BLaER1 (cell line): ENCODE results near the gene SENP5.

Experiments
- H3K27ac ChIP-seq: shearing (Covaris generic); formaldehyde crosslinking; 2 replicates; pipeline ENCODE4 v1.8.1; 2022
- H3K27me3 ChIP-seq: shearing (Covaris generic); formaldehyde crosslinking; 2 replicates; pipeline ENCODE4 v1.8.1; 2022
- H3K36me3 ChIP-seq: shearing (Covaris generic); formaldehyde crosslinking; 2 replicates; pipeline ENCODE4 v1.8.1; 2022
- H3K4me1 ChIP-seq: shearing (Covaris generic); formaldehyde crosslinking; 2 replicates; pipeline ENCODE4 v1.8.1; 2022
- H3K4me2 ChIP-seq: shearing (Covaris generic); formaldehyde crosslinking; 2 replicates; pipeline ENCODE4 v1.8.1; 2022
- H3K4me3 ChIP-seq: shearing (Covaris generic); formaldehyde crosslinking; 2 replicates; pipeline ENCODE4 v1.8.1; 2022
- H3K9ac ChIP-seq: shearing (Covaris generic); formaldehyde crosslinking; 2 replicates; pipeline ENCODE4 v1.8.1; 2022
- H3K9me3 ChIP-seq: shearing (Covaris generic); formaldehyde crosslinking; 2 replicates; pipeline ENCODE4 v1.8.1; 2022
- H4K20me1 ChIP-seq: shearing (Covaris generic); formaldehyde crosslinking; 2 replicates; pipeline ENCODE4 v1.8.1; 2022
- Cebpa-rat ChIP-seq: shearing (Covaris generic); IDR thresholded peaks from 2 replicates; pipeline ENCODE4 v1.8.1; 2022

SENP5 gene

GRCh38 chr3:196894557-196895295, 27.0 kb downstream of the SENP5 start:
- no peak overlapping the region for H3K9ac ChIP-seq
- H3K36me3 ChIP-seq: peaks cover 69% of the 10 kb centered on the region
- no peak overlapping the region for H3K4me3 ChIP-seq
- no peaks in the 10 kb centered on the region for H3K27me3 ChIP-seq
- H3K27ac ChIP-seq: no peak overlapping the region
- no peak overlapping the region for H3K4me2 ChIP-seq
- peaks cover 14% of the 10 kb centered on the region; the same call in 1 of the 2 replicates for H3K4me1 ChIP-seq
- no peak for TF ChIP-seq Cebpa-rat
- peaks cover 43% of the 10 kb centered on the region for H4K20me1 ChIP-seq
- H3K9me3 ChIP-seq: no peaks in the 10 kb centered on the region

DNA sequence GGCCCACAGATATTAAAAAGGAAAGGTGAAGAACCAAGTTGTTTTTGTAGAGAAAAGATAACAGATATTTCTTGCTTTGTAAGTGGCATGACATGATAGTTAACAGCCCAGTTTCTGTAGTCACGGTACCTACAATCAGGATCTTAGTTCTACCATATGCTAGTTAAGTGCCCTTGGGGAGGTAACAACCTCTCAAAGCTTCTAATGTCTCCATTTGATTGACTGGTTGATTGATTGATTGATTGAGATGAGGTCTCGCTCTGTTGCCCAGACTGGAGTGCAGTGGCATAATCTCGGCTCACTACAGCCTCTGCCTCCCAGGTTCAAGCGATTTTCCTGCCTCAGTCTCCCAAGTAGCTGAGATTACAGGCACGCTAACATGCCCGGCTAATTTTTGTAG, 28.5 kb downstream of the SENP5 start:
- Histone ChIP-seq H3K4me2 (no peak overlapping the region), H3K27me3 (no peaks in the 10 kb centered on the region), H3K36me3 (peaks cover 79% of the 10 kb centered on the region), H3K9me3 (no peaks in the 10 kb centered on the region), H3K4me1 (peaks cover 10% of the 10 kb centered on the region; the same call in 1 of the 2 replicates), H3K4me3 (no peak overlapping the region), H3K9ac (no peak overlapping the region), H3K27ac (no peak overlapping the region), H4K20me1 (peaks cover 31% of the 10 kb centered on the region; the same call in 1 of the 2 replicates)
- TF ChIP-seq Cebpa-rat: no peak

- no peak for TF ChIP-seq Cebpa-rat
- H3K9ac ChIP-seq: no peak overlapping the region
- peaks cover 24% of the 10 kb centered on the region; the same call in 1 of the 2 replicates for H4K20me1 ChIP-seq
- no peak overlapping the region for H3K27ac ChIP-seq
- H3K9me3 ChIP-seq: no peaks in the 10 kb centered on the region
- H3K36me3 ChIP-seq: peaks cover 88% of the 10 kb centered on the region
- H3K27me3 ChIP-seq: no peaks in the 10 kb centered on the region
- no peaks in the 10 kb centered on the region for H3K4me1 ChIP-seq
- no peak overlapping the region for H3K4me3 ChIP-seq
- H3K4me2 ChIP-seq: no peak overlapping the region
Measured at GRCh38 chr3:196901768-196902167, 34.0 kb downstream of the SENP5 start.

DNA sequence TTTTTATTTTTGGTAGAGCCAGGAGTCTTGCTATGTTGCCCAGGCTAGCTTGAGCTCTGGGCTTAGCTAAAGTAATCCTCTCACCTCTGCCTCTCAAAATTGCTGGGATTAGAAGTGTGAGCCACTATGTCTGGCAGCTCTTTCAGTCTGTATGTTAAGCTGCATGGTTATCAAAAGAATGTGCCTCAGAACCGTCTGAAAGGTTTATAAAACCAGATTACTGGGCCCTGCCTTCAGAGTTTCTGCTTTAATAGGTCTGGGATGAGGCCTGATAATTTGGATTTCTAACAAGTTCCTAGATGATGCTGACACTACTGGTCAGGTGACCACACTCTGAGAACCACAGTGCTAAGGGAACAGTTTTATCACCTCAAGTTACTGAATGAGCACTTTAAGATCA, 34.6 kb downstream of the SENP5 start:
- Histone ChIP-seq H3K9ac (no peak overlapping the region), H3K27me3 (no peaks in the 10 kb centered on the region), H3K27ac (no peak overlapping the region), H3K4me3 (no peak overlapping the region), H3K4me1 (no peaks in the 10 kb centered on the region), H3K4me2 (no peak overlapping the region), H4K20me1 (peaks cover 21% of the 10 kb centered on the region; the same call in 1 of the 2 replicates), H3K9me3 (no peaks in the 10 kb centered on the region), H3K36me3 (peaks cover 88% of the 10 kb centered on the region)
- no peak for TF ChIP-seq Cebpa-rat

- H3K27me3 ChIP-seq: no peaks in the 10 kb centered on the region
- no peaks in the 10 kb centered on the region for H3K4me1 ChIP-seq
- TF ChIP-seq Cebpa-rat: no peak
- H3K9me3 ChIP-seq: no peaks in the 10 kb centered on the region
- H3K9ac ChIP-seq: no peak overlapping the region
- H3K36me3 ChIP-seq: peaks cover 87% of the 10 kb centered on the region
- no peak overlapping the region for H3K4me3 ChIP-seq
- H4K20me1 ChIP-seq: peaks cover 7% of the 10 kb centered on the region; the same call in 1 of the 2 replicates
- no peak overlapping the region for H3K27ac ChIP-seq
- no peak overlapping the region for H3K4me2 ChIP-seq
Measured at GRCh38 chr3:196903740-196904139, 36.0 kb downstream of the SENP5 start.

DNA sequence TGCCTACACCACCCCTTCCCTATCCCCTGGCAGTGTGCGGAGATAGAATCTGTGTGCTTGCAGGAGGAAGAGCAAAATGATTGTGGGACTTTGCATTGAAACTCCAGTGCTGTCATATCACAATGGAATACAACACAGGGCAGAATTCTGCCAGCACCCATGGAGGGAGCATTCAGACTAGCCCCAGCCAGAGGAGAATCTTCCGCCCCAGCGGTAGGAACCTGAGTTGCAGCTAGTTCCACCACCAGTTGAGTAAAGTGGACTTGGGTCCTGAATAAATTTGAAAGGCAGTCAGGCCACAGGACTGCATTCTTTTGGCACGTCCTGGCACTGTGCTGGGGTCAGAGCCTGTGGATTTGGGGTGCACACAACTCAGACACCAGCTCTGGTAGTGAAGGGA, 47.1 kb downstream of the SENP5 start:
- Histone ChIP-seq H3K36me3 (peaks cover 73% of the 10 kb centered on the region), H4K20me1 (no peaks in the 10 kb centered on the region)

DNA sequence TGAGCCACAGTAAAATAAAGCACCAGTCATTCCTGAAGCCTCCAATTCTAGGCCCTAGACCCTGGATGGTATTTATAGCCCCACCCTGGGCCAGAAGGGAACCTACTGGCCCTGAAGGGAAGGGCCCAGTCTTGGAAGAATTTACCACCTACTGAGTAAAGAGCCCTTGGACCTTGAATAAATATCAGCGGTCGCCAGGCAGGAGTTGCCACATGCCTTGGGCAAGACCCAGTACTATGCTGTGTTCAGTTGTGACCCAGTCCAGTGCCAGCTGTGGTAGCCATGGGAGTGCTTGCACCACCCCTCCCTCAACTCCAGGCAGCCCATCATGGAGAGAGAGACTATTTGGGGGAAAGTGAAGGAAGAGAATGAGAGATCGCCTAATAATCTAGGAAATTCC, 47.7 kb downstream of the SENP5 start:
- Histone ChIP-seq H3K27ac (no peak overlapping the region), H3K9ac (no peak overlapping the region), H3K27me3 (no peaks in the 10 kb centered on the region), H4K20me1 (no peaks in the 10 kb centered on the region), H3K36me3 (peaks cover 73% of the 10 kb centered on the region), H3K4me1 (no peaks in the 10 kb centered on the region), H3K4me2 (no peak overlapping the region), H3K9me3 (peaks cover 36% of the 10 kb centered on the region), H3K4me3 (no peak overlapping the region)
- TF ChIP-seq Cebpa-rat: no peak

More for the DNA sequence above, 47.1 kb downstream of the SENP5 start:
- no peak for TF ChIP-seq Cebpa-rat
- H3K9me3 ChIP-seq: peaks cover 36% of the 10 kb centered on the region
- no peak overlapping the region for H3K4me2 ChIP-seq
- no peak overlapping the region for H3K27ac ChIP-seq
- no peaks in the 10 kb centered on the region for H3K4me1 ChIP-seq
- no peak overlapping the region for H3K9ac ChIP-seq
- H3K27me3 ChIP-seq: no peaks in the 10 kb centered on the region
- no peak overlapping the region for H3K4me3 ChIP-seq

GRCh38 chr3:196916221-196916620, 48.5 kb downstream of the SENP5 start:
- no peaks in the 10 kb centered on the region for H3K4me1 ChIP-seq
- no peak overlapping the region for H3K4me2 ChIP-seq
- no peak overlapping the region for H3K27ac ChIP-seq
- H3K9ac ChIP-seq: no peak overlapping the region
- H3K36me3 ChIP-seq: peaks cover 73% of the 10 kb centered on the region
- H4K20me1 ChIP-seq: no peaks in the 10 kb centered on the region
- peaks cover 36% of the 10 kb centered on the region for H3K9me3 ChIP-seq
- H3K4me3 ChIP-seq: no peak overlapping the region
- H3K27me3 ChIP-seq: no peaks in the 10 kb centered on the region
- TF ChIP-seq Cebpa-rat: no peak

DNA sequence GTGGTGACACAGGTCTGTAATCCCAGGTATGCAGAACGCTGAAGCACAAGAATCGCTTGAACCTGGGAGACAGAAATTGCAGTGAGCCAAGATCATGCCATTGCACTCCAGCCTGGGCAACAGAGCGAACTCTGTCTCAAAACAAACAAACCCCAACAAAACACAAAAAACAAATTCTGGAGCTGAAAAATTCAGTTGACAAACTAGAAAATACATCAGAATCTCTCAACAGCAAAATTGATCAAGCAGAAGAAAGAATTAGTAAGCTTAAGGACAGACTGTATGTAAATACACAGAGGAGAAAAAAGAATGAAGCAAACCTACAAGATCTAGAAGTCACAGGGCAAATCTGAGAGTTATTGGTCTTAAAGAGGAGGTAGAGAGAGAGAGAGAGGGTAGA, 49.3 kb downstream of the SENP5 start:
- Histone ChIP-seq H3K9ac (no peak overlapping the region), H4K20me1 (no peaks in the 10 kb centered on the region), H3K4me2 (no peak overlapping the region), H3K4me1 (no peaks in the 10 kb centered on the region), H3K9me3 (peaks cover 36% of the 10 kb centered on the region), H3K4me3 (no peak overlapping the region), H3K27me3 (no peaks in the 10 kb centered on the region), H3K36me3 (peaks cover 67% of the 10 kb centered on the region), H3K27ac (no peak overlapping the region)
- no peak for TF ChIP-seq Cebpa-rat

DNA sequence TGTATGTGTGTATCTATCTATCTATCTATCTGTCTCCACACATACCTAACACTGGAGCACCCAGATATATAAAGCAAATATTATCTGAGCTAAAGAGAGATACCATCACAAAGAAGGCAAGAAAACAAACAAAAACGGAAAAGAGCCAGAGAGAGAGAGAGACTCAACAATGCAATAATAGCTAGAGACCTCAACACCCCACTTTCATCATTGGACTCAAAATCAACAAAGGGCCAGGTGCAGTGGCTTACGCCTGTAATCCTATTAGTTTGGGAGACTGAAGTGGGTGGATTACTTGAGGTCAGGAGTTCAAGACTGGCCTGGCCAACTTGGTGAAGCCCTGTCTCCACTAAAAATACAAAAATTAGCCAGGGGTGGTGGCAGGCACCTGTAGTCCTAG, 51.2 kb downstream of the SENP5 start:
- peaks cover 36% of the 10 kb centered on the region for H3K9me3 ChIP-seq
- H3K4me3 ChIP-seq: no peak overlapping the region
- no peaks in the 10 kb centered on the region for H3K4me1 ChIP-seq
- H3K9ac ChIP-seq: no peak overlapping the region
- H4K20me1 ChIP-seq: no peaks in the 10 kb centered on the region
- no peak overlapping the region for H3K4me2 ChIP-seq
- peaks cover 69% of the 10 kb centered on the region for H3K36me3 ChIP-seq
- no peak for TF ChIP-seq Cebpa-rat
- no peaks in the 10 kb centered on the region for H3K27me3 ChIP-seq
- H3K27ac ChIP-seq: no peak overlapping the region
